HG03025 (cell line): ENCODE results near the gene SIK2.
"Not testable (repeated sequence)": the region's sequence is repeated elsewhere in the genome, so short reads cannot be mapped to it uniquely, and the experiment has no call there.

Experiments
- ATAC-seq: cut with Tn5 transposase; IDR thresholded peaks from one replicate; pipeline ENCODE4 v1.9.1; 2021; ENCODE audit warnings: mild to moderate bottlenecking, moderate library complexity; ENCODE audit not compliant: unreplicated experiment, low FRiP score

SIK2 gene

GRCh38 chr11:111652184-111652583 lies 49.9 kb downstream of the SIK2 start:
- no peak for ATAC-seq

GRCh38 chr11:111654601-111655000 lies 52.4 kb downstream of the SIK2 start:
- ATAC-seq = no peak

GRCh38 chr11:111655924-111656323 lies 53.7 kb downstream of the SIK2 start:
- no peak for ATAC-seq

- not testable (repeated sequence) for ATAC-seq
These were observed 55.7 kb downstream of the SIK2 start for GRCh38 chr11:111657905-111658304.

GRCh38 chr11:111658493-111658892 lies 56.2 kb downstream of the SIK2 start:
- not testable (repeated sequence) for ATAC-seq

- ATAC-seq = no peak
These were observed 57.2 kb downstream of the SIK2 start for GRCh38 chr11:111659201-111660115.

- no peak for ATAC-seq
These were observed 58.6 kb downstream of the SIK2 start for GRCh38 chr11:111660822-111661221.

GRCh38 chr11:111663820-111664219 lies 61.6 kb downstream of the SIK2 start:
- ATAC-seq = no peak

- no peak for ATAC-seq
These were observed 63.5 kb downstream of the SIK2 start for GRCh38 chr11:111665777-111666176.

GRCh38 chr11:111668980-111669379 lies 66.7 kb downstream of the SIK2 start:
- ATAC-seq = no peak

GRCh38 chr11:111671383-111671782 lies 69.1 kb downstream of the SIK2 start:
- no peak for ATAC-seq

GRCh38 chr11:111672949-111673348 lies 70.7 kb downstream of the SIK2 start:
- no peak for ATAC-seq

- no peak for ATAC-seq
These were observed 72.7 kb downstream of the SIK2 start for GRCh38 chr11:111674941-111675340.

GRCh38 chr11:111675891-111676290 lies 73.6 kb downstream of the SIK2 start:
- ATAC-seq = no peak

- no peak for ATAC-seq
These were observed 74.8 kb downstream of the SIK2 start for GRCh38 chr11:111676878-111677585.

GRCh38 chr11:111680486-111681175 lies 78.4 kb downstream of the SIK2 start:
- no peak for ATAC-seq

GRCh38 chr11:111683806-111684205 lies 81.6 kb downstream of the SIK2 start:
- no peak for ATAC-seq

GRCh38 chr11:111684251-111684650 lies 82.0 kb downstream of the SIK2 start:
- no peak for ATAC-seq

- no peak for ATAC-seq
These were observed 85.8 kb downstream of the SIK2 start for GRCh38 chr11:111688013-111688412.

- ATAC-seq = no peak
These were observed 88.9 kb downstream of the SIK2 start for GRCh38 chr11:111691176-111691575.

GRCh38 chr11:111691741-111692140 lies 89.5 kb downstream of the SIK2 start:
- no peak for ATAC-seq
